ENCODE results near the gene TSEN2. TPM values are rescaled to one million over a fixed set of nuclear protein-coding genes. Genes with fewer than 3 reads are reported as not detected.

The TSEN2 gene
- total and polyA plus RNA-seq, 10 of the 15 experiments (the other 5 are each of a cell fraction or from before 2014, with no cell fraction given): 17.7 to 32.3 (median 24.3) TPM

GRCh38 chr3:12556690-12557472, 72.6 kb downstream of the TSEN2 start, which contains the start of gene MKRN2:
TSS of gene MKRN2 (plus strand) at chr3:12557087. CDS start at chr3:12557151, 64 bp downstream.
- no peaks in the 10 kb centered on the region for H4K20me1 ChIP-seq (ENCODE audit: control insufficient read depth, insufficient read depth)
- ChIA-PET CTCF (interaction anchor here (1.5 kb wide), 1 partner anchor 73 kb away, joined by 4 read pairs; the partner anchor contains the start of gene TSEN2), POLR2A (interaction anchor here (0.6 to 5.0 kb wide), 6 partner anchors 10 to 106 kb away, joined by 3 to 38 read pairs (median 5); partner anchors contain the start of genes RAF1 and TSEN2), RAD21 (ENCODE audit: unreplicated experiment) (interaction anchor here (1.0 kb wide), 3 partner anchors 72 to 103 kb away, joined by 3 to 4 read pairs (median 3); partner anchors contain the start of gene TSEN2), SMC1A (ENCODE audit: uncharacterized antibody, unreplicated experiment) (interaction anchor here (0.7 to 5.6 kb wide), 5 partner anchors 11 to 403 kb away, joined by 3 to 38 read pairs (median 3); partner anchors contain the start of genes MKRN2OS and RAF1)
- H3K9me3 ChIP-seq (replicated peaks; ENCODE audit: control insufficient read depth, insufficient read depth, low read length): no peaks in the 10 kb centered on the region
- peaks cover 51% of the 10 kb centered on the region for H3K79me2 ChIP-seq (ENCODE audit: control insufficient read depth, insufficient read depth, low read length)
- FAIRE-seq (peak; percentile 84), DNase-seq (ENCODE audit: low read depth, low spot score) (peak; percentile 33), ATAC-seq (peak; percentile 89)
- intact Hi-C loops (cut with micrococcal nuclease; ENCODE audit: unreplicated experiment) (loop anchor here (2.0 to 5.0 kb wide), 4 partner anchors 72 to 420 kb away; partner anchors contain the start of genes RPL32 and TSEN2), in situ Hi-C loops (cut with MboI) (no loop called here)
- peak within 1 kb of the TSS; percentile 87 for H3K9ac ChIP-seq (ENCODE audit: control insufficient read depth, insufficient read depth, low read length)
- no TSS peak for BruUV-seq (replicated peaks)
- peak within 1 kb of the TSS; percentile 95 for H3K4me3 ChIP-seq
- H3K4me2 ChIP-seq (ENCODE audit: control insufficient read depth, insufficient read depth): peak within 1 kb of the TSS; percentile 56
- WGBS (ENCODE audit: insufficient coverage, insufficient replicate concordance, low lambda C conversion rate, missing lambda C conversion rate): under 1% methylated on average over 72 of the region's 77 CpGs
- H3K27me3 ChIP-seq (replicated peaks in 1 of 2; ENCODE audit: control insufficient read depth in 2 of 2, insufficient read depth in 2 of 2, low read length in 1 of 2): no peaks in the 10 kb centered on the region
- H3K36me3 ChIP-seq (ENCODE audit: control insufficient read depth in 2 of 2, insufficient read depth in 2 of 2, low read length in 1 of 2): no peaks in the 10 kb centered on the region
- H3K4me1 ChIP-seq (ENCODE audit: control insufficient read depth, insufficient read depth, low read length): peaks cover 22% of the 10 kb centered on the region
- H3K27ac ChIP-seq (ENCODE audit: control insufficient read depth, insufficient read depth): peak within 1 kb of the TSS; percentile 89
- H2AFZ ChIP-seq (ENCODE audit: control insufficient read depth, low read depth, low read length): peak within 1 kb of the TSS; percentile 96
- TF ChIP-seq SUPT20H (IDR thresholded peaks at IDR 0.05; ENCODE audit: borderline replicate concordance, control insufficient read depth, low read depth, low read length): no peak
- peak; percentile 77 for TF ChIP-seq SP1 (IDR thresholded peaks at IDR 0.05; ENCODE audit: low read depth, low read length)
- peak; percentile 51; the same call in 1 of the 2 replicates for TF ChIP-seq PAX5 (IDR thresholded peaks at IDR 0.05; ENCODE audit: borderline replicate concordance, low read depth, low read length)
- no peak for TF ChIP-seq IRF5 (IDR thresholded peaks at IDR 0.05; ENCODE audit: borderline replicate concordance)
- no peak for TF ChIP-seq SMAD1 (IDR thresholded peaks at IDR 0.05; ENCODE audit: low read depth, partially characterized antibody)
- peak; percentile 73; the same call in 1 of the 2 replicates for TF ChIP-seq ZNF592 (IDR thresholded peaks at IDR 0.05)
- 0 out of 2 replicates have a peak, but pooled peaks have one; percentile 19 for TF ChIP-seq RUNX3 (IDR thresholded peaks at IDR 0.05; ENCODE audit: low read length)
- TF ChIP-seq RELA (IDR thresholded peaks at IDR 0.05; ENCODE audit: borderline replicate concordance, partially characterized antibody): peak; percentile 86
- no peak for TF ChIP-seq HDGF (IDR thresholded peaks at IDR 0.05)
- no peak for TF ChIP-seq ZZZ3 (IDR thresholded peaks at IDR 0.05; ENCODE audit: control insufficient read depth, insufficient read length, low read depth)
- TF ChIP-seq TBL1XR1 (IDR thresholded peaks at IDR 0.05; ENCODE audit: low read depth, low read length): peak; percentile 81
- TF ChIP-seq GATAD2B (conservative IDR thresholded peaks at IDR 0.05; ENCODE audit: low read depth): peak; percentile 85
- TF ChIP-seq WRNIP1 (IDR thresholded peaks at IDR 0.05; ENCODE audit: borderline replicate concordance, low read depth, low read length): no peak
- TF ChIP-seq MXI1 (IDR thresholded peaks at IDR 0.05; ENCODE audit: low read depth, low read length): peak; percentile 86
- peak; percentile 83 for TF ChIP-seq CREB1 (IDR thresholded peaks at IDR 0.05; ENCODE audit: low read depth)
- no peak for TF ChIP-seq SREBF1 (IDR thresholded peaks at IDR 0.05; ENCODE audit: low read length)
- peak; percentile 94 for TF ChIP-seq LARP7 (IDR thresholded peaks at IDR 0.05)
